Measurements from ENCODE around the gene SYNDIG1. TPM values are rescaled to one million over a fixed set of nuclear protein-coding genes. Genes with fewer than 3 reads are reported as not detected.

Gene SYNDIG1
- total and polyA plus RNA-seq, 4 donors: 0.20 to 5.0 (median 0.63) TPM

DNA sequence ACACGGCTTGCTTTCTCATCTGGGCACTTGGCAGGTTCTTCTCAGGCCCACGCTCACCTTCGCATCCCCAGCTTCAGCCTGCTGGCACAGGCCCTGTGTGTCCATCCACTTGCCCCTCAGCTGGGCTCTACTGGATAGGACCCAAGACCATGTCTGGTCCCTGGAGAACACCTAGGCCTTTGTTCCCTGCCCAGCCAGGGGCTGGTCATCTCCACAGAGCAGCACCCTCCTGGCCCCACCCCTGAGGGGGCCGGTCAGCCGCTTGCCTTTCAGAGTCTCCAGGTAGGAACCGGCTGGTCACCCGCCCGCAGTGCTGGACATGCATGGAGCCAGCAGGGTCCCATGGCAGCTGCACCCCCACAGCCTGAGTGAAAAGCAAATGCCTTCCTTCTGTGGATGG is 191.2 kb downstream of the SYNDIG1 start:
- peaks cover 0 to 19% (median 5%) of the 10 kb centered on the region in 5 donors for H3K4me1 ChIP-seq (ENCODE audit: control insufficient read depth in 5 of 5, insufficient read depth in 5 of 5, low read length in 5 of 5)
- H3K9me3 ChIP-seq (ENCODE audit: control insufficient read depth in 4 of 4, insufficient read depth in 3 of 4, low read length in 3 of 4): no peaks in the 10 kb centered on the region
- no peak overlapping the region for H3K4me3 ChIP-seq
- no peak overlapping the region for H3K9ac ChIP-seq (ENCODE audit: insufficient read depth in 1 of 2, low read length in 2 of 2)
- WGBS, 2 donors: 90 to 97% methylated on average over 8 of the region's 8 CpGs
- DNase-seq (no peak), ATAC-seq (ENCODE audit: insufficient read depth, low FRiP score) (no peak)
- H3K36me3 ChIP-seq (ENCODE audit: control insufficient read depth in 4 of 4, insufficient read depth in 4 of 4, low read length in 4 of 4): no peaks in the 10 kb centered on the region
- TF ChIP-seq, protein P1, sequence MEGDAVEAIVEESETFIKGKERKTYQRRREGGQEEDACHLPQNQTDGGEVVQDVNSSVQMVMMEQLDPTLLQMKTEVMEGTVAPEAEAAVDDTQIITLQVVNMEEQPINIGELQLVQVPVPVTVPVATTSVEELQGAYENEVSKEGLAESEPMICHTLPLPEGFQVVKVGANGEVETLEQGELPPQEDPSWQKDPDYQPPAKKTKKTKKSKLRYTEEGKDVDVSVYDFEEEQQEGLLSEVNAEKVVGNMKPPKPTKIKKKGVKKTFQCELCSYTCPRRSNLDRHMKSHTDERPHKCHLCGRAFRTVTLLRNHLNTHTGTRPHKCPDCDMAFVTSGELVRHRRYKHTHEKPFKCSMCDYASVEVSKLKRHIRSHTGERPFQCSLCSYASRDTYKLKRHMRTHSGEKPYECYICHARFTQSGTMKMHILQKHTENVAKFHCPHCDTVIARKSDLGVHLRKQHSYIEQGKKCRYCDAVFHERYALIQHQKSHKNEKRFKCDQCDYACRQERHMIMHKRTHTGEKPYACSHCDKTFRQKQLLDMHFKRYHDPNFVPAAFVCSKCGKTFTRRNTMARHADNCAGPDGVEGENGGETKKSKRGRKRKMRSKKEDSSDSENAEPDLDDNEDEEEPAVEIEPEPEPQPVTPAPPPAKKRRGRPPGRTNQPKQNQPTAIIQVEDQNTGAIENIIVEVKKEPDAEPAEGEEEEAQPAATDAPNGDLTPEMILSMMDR (IDR thresholded peaks at IDR 0.05; ENCODE audit: control extremely low read depth, extremely low read depth): no peak
- no peak overlapping the region for H3K27ac ChIP-seq (ENCODE audit: low read depth in 1 of 2, low read length in 1 of 2)
- peaks cover 0 to 8% (median 0%) of the 10 kb centered on the region in 3 donors for H3K27me3 ChIP-seq (ENCODE audit: control insufficient read depth in 3 of 3, insufficient read depth in 3 of 3, low read length in 2 of 3)

DNA sequence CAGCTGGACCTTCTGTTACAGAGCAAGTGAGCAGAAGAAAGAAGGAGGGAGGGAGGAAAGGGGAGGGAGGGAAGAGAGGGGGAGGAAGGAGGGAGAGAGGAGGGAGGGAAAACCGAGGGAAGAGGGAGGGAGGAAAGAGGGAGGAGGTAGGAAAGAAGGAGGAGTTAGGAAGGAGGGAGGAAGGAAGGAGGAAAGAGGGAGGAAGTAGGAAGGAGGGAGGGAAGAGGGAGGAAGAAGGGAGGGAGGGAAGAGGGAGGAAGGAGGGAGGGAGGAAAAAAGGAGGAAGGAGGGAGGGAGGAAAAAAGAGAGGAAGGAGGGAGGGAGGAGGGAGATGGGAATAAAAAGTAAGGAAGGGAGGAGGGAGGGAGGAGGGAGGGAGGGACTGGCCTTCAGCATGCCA is 191.8 kb downstream of the SYNDIG1 start:
- ATAC-seq (ENCODE audit: insufficient read depth, low FRiP score) (no peak), DNase-seq (no peak)
- H3K27me3 ChIP-seq (ENCODE audit: control insufficient read depth in 3 of 3, insufficient read depth in 3 of 3, low read length in 2 of 3): peaks cover 0 to 8% (median 0%) of the 10 kb centered on the region in 3 donors
- no peak overlapping the region for H3K9ac ChIP-seq (ENCODE audit: insufficient read depth in 1 of 2, low read length in 2 of 2)
- H3K27ac ChIP-seq (ENCODE audit: low read depth in 1 of 2, low read length in 1 of 2): no peak overlapping the region
- H3K36me3 ChIP-seq (ENCODE audit: control insufficient read depth in 4 of 4, insufficient read depth in 4 of 4, low read length in 4 of 4): no peaks in the 10 kb centered on the region
- H3K4me3 ChIP-seq: no peak overlapping the region
- TF ChIP-seq, protein P1 (IDR thresholded peaks at IDR 0.05; ENCODE audit: control extremely low read depth, extremely low read depth): no peak
- 53 to 55% methylated on average over 1 of the region's 1 CpG for WGBS, 2 donors
- peaks cover 0 to 19% (median 5%) of the 10 kb centered on the region in 5 donors for H3K4me1 ChIP-seq (ENCODE audit: control insufficient read depth in 5 of 5, insufficient read depth in 5 of 5, low read length in 5 of 5)
- no peaks in the 10 kb centered on the region for H3K9me3 ChIP-seq (ENCODE audit: control insufficient read depth in 4 of 4, insufficient read depth in 3 of 4, low read length in 3 of 4)

DNA sequence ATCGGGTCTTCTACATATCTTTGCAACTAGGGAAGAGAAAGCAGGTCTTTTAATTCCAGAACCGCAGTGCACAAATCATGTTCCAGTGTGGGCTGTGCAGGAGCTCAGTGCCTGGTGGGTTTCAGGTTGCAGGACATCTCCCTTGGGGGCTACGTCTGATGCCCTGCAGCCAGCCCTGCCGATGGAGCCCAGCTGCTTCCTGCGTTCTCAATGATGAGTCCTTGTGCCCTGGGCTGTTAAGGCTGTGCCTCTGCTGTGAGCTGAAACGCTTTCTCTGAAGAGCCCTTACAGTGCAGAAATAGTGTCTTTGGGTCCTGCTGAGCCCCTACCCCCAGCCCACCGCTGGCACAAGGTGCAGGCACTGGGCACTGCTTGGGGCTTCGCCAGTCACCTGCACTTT is 192.9 kb downstream of the SYNDIG1 start:
- DNase-seq: no peak

More for the DNA sequence above, 192.9 kb downstream of the SYNDIG1 start:
- no peak for ATAC-seq (ENCODE audit: insufficient read depth, low FRiP score)
- Histone ChIP-seq H3K27ac (ENCODE audit: low read depth in 1 of 2, low read length in 1 of 2) (no peak overlapping the region), H3K9me3 (ENCODE audit: control insufficient read depth in 4 of 4, insufficient read depth in 3 of 4, low read length in 3 of 4) (no peaks in the 10 kb centered on the region), H3K9ac (ENCODE audit: insufficient read depth in 1 of 2, low read length in 2 of 2) (no peak overlapping the region), H3K4me1 (ENCODE audit: control insufficient read depth in 5 of 5, insufficient read depth in 5 of 5, low read length in 5 of 5) (peaks cover 0 to 19% (median 5%) of the 10 kb centered on the region in 5 donors), H3K36me3 (ENCODE audit: control insufficient read depth in 4 of 4, insufficient read depth in 4 of 4, low read length in 4 of 4) (no peaks in the 10 kb centered on the region), H3K4me3 (no peak overlapping the region), H3K27me3 (ENCODE audit: control insufficient read depth in 3 of 3, insufficient read depth in 3 of 3, low read length in 2 of 3) (peaks cover 0 to 10% (median 0%) of the 10 kb centered on the region in 3 donors)
- TF ChIP-seq, protein P1 (IDR thresholded peaks at IDR 0.05; ENCODE audit: control extremely low read depth, extremely low read depth): no peak
- 68 to 78% methylated on average over 8 of the region's 8 CpGs for WGBS, 2 donors

Data from lung (tissue), 12 donors.